A172 (cell line): ENCODE data around the gene ERVK3-1. TPM values are rescaled to one million over a fixed set of nuclear protein-coding genes. Genes with fewer than 3 reads are reported as not detected.
"Not testable (repeated sequence)": the region's sequence is repeated elsewhere in the genome, so short reads cannot be mapped to it uniquely, and the experiment has no call there.

Source experiments
- DNase-seq: peaks from one replicate; pipeline ENCODE4 v3.0.0-alpha.2; 2015; ENCODE audit warnings: low spot score
- total RNA-seq: library from RNA; depleted of rRNA; stranded (reverse); fragments of >200 nt; shearing (Covaris generic); gene quantifications from 2 replicates; pipeline ENCODE4 v1.2.3, GENCODE V29; 2014

The ERVK3-1 gene
- total RNA-seq, 1 experiment from 2014 or later = 80.2 TPM

DNA sequence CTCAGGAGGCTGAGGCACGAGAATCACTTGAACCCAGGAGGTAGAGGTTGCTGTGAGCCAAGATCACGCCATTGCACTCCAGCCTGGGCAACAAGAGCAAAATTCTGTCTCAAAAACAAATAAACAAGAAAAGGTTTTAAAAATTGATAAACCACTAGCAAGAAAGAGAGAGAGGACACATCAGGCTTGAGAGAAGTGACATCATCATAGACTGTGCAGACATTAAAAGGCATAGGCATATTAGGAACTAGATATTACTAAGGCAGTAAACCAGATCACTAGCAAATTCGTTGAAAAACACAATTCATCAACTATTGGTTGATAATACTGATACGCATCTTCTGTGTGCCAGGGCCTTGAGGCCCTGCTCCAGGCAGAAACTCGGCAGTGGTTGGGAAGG, 40.4 kb downstream of the ERVK3-1 start:
- no peak for DNase-seq

- peak; percentile 71 for DNase-seq
Measured at GRCh38 chr19:58346961-58347929, 42.1 kb downstream of the ERVK3-1 start.

DNA sequence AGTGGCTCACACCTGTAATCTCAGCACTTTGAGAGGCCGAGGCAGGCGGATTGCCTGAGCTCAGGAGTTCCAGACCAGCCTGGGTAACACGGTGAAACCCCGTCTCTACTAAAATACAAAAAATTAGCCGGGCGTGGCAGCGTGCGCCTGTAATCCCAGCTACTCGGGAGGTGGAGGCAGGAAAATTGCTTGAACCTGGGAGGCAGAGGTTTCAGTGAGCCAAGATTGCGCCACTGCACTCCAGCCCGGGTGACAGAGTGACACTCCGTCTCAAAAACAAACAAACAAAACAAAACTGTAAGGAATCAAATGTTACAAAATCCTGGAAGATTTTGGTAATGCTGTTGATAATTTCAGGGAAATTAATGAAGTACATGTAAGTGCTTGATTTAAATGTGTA, 42.9 kb downstream of the ERVK3-1 start:
- DNase-seq = not testable (repeated sequence)

GRCh38 chr19:58349590-58349989, 44.4 kb downstream of the ERVK3-1 start:
- no peak for DNase-seq

DNA sequence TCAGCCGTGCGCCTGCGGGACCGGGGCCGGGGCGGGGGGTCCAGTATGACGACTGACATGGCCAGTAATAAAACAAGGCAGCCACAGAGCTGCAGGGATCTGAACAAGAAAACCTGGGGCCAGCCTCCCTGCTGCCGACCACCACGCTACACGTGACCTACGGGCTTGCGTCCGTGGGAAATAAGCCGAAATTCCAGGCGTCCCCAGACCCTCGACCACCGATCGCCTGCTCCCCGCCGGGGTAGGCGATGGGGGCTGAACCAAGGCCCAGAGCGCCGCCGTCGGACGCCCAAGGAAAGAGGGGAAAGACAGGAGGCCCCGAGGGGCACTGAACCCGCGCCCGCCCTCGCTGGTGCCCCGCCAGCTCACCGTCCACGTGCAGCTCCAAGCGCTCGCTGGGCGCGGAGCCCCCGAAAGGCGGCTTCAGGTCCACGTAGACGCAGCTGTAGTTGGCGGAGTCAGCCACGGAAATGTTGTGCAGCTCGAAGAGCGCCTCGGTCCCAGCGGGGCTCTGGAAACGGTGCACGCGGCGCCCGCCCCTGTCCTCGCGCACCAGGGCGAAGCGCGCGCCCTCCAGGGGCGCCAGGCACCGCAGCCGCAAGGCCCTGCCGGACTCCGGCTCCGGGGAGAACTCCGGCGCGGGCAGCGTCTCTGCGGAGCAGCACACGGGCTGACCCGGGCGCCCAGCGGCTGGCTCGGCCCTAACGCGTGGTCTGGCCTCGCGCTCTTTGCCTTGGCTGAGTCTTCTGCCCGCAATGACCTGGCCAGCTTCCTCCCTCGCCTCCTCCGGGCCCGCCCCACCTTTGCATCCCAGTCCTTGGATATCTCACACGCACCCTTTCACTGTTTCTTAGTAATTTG, 45.1 kb downstream of the ERVK3-1 start:
- no peak for DNase-seq

- no peak for DNase-seq
Measured at GRCh38 chr19:58350871-58351557, 45.8 kb downstream of the ERVK3-1 start.

GRCh38 chr19:58351558-58351878, 46.3 kb downstream of the ERVK3-1 start:
- DNase-seq = no peak

DNA sequence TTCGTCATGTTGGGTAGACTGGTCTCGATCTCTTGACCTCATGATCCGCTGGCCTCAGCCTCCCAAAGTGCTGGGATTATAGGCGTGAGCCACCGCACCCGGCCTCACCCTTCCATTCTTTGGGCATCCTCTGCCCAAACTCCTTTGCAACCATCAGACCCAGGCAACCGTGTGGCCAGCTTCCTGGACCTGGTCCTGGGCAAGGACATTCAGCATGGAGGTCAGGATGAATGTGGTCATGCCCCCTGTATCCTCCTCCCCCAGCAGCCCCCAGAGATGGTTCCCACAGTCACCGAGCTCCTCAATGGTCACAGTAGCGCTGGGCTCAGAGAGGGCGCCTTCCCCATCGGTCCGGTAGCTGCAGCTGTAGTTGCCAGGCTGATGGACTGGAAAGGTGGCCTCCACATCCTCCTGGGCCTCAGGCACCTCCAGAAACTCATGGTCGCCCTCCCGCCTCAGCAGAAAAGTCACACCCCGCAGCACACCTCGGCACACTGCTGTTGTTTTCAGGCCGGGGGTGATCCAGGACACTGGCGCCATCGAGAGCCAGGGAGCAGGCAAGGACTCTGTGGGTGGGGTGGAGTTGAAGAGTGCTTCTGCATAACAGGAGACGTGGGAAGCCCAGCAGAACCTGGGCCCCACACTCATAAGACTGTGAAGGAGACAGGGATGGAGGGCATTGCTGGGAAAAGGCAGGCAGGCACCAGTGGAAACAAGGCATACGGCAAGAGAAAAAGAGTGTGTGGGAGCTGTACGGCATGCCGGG, 47.0 kb downstream of the ERVK3-1 start:
- DNase-seq = no peak

DNA sequence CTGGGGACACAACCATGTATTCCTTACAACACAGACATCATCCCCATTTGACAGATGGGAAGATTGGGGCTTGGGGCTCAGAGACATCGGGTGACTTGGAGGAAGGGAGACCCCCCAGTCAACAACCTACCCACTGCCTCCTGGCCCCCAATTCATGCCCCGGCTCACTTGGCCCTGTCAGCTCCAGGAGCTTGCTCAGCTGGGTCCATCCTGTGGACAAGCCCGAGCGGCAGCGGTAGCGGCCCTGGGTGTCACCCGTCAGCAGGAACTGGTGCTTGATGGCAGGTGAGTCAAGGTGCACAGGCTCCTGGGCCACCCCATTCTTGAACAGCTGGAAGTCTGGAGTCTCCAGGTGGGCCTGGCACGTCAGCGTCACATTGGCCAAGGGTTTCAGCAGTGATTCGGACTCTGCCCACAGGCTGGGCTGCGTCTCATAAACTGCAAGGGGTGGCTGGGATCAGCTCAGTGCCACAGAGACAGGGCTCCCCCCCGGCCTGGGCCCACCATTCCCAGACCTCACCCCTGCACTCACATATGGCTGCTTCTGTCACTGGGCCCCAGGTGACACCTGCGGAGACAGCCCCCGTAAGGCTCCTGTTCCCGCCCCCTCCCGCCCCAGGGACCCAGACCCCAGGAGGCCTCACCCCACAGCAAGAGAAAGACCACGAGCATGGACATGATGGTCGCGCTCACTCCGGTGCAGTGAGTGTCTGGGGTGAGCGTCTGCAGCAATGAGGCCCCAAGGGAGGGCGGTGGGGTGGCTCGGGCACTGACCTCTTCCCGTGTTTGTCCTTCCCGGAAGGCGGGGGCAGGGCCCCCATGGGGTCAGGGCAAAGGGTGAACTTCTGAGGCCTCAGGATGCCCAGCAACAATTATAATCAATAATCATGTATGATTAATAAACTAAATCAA, 47.8 kb downstream of the ERVK3-1 start, which contains the start of gene A1BG:
Gene A1BG, minus strand, starts transcription at position 733 of the 912 bp plus-strand sequence. Its CDS starts 55 bp downstream, at position 678.
- no peak for DNase-seq

- no peak for DNase-seq
Measured at GRCh38 chr19:58353717-58354477, 48.7 kb downstream of the ERVK3-1 start.

- no peak for DNase-seq
Measured at GRCh38 chr19:58354478-58355030, 49.4 kb downstream of the ERVK3-1 start.

DNA sequence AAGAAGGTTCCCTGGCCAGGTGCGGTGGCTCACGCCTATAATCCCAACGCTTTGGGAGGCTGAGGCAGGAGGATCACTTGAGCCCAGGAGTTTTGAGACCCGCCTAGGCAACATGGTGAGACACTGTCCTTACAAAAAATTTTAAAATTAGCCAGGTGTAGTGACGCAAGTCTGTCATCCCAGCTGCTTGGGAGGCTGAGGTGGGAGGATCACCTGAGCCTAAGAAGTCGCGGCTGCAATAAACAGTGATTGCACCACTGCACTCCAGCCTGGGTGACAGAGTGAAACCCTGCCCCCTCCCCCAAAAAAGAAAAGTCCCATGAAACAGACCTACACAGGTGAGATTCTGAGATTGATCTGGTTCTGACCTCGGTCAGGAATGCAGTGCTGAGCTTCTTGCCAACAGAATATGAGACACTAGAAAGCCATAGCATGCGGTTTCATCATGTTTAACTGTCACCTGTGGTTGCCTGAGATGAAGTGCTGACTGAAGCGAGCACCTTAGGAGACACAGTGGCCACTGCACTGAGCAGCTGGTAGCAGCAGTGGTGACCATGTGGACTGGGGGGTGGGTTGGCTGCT, 50.1 kb downstream of the ERVK3-1 start:
- no peak for DNase-seq

- no peak for DNase-seq
Measured at GRCh38 chr19:58355908-58356765, 51.0 kb downstream of the ERVK3-1 start.

DNA sequence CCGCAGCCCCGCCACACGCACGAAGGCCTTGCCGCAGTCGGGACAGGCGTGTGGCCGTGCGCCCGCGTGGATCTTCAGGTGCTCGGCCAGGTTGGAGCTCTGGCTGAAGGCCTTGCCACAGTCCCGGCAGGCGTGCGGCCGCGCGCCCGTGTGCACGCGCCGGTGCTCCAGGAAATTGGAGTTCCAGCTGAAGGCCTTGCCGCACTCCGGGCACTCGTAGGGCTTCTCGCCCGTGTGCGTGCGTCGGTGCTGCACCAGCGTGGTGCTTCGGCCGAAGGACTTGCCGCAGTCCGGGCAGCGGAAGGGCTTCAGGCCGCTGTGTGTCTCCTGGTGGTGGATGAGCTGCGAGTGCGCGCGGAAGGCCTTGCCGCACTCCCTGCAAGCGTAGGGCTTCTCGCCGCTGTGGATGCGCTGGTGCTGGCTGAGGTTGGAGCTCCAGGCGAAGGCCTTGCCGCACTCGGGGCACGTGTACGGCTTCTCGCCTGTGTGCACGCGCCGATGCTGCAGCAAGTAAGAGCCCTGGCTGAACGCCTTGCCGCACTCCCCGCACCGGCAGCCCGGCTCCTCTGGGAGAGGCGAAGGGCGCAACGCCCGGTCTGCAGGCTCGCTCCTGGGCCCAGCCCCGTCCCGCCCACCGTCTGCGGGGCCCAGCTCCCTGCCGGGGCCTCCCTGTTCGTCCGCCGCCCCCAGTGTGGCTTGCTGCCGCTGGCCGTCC, 51.7 kb downstream of the ERVK3-1 start:
- DNase-seq = no peak

DNA sequence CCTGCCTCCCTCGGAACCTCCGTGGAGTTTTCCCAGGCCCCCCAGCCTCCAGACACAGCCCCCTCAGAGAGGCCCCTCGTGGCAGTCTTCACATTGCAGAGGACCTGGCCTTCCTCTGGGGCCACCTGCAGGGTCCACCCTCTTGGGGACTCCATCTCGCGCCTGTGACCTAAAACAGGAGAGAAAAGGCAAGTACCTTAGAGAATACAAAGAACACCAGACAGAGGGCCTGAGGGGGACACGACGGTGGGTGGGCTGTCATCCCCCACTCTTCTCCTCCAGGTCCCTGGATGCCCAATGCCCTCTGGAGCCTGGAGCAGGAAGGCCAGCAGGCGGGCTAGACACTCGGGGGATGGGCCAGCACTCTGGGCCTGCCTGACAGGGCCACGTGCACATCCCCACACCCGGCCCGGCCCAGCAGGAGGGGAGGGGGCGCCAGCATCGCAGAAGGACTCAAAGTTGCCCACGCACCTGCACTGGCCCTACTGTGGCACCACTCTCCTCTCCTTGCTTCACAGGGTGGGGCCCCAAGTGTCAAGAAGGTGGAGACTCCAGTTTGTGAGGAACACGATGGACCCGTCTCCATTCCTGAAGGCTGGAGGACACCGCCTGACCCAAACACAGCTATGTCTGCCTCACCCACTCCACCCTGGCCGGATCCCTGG, 52.4 kb downstream of the ERVK3-1 start:
- DNase-seq = no peak

DNA sequence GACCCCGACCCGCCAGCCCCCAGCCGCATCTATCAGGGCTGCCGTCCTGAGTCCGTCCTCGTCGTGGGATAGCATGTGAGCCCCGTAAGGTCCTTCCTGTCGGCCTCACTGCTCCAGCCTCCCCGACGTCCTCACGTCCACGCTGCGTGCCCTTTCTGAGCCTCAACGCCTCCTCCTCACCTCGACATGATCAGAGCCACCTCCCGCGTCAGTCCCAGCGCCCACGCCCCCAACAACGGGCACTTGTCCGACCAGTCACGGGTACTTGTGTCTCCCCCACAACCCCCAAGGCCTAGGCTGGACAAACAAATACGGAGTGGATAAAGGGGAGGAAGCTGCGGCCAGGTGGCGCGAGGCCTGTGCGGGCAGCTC, 56.7 kb downstream of the ERVK3-1 start:
- no peak for DNase-seq
